Measurements from ENCODE around the gene UBE2K. TPM values are rescaled to one million over a fixed set of nuclear protein-coding genes. Genes with fewer than 3 reads are reported as not detected.

The UBE2K gene
- total RNA-seq, 4 donors from 2014 or later: 27.1 to 48.5 (median 32.3) TPM

DNA sequence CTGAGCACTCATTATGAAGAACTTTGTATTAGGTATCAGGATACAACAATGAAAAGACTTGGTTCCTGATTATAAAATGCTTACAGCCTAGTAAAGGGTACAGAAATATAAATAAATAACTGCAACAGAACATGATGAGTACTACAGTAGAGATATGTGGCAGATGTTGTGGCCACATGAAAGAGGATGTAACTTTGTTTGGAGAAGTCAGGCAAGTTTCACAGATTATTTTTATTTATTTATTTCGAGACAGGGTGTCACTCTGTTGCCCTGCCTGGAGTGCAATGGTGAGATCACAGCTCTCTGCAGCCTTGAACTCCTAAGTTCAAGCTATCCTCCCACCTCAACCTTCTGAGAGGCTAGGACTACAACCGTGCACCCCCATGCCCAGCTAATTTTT lies 15.8 kb upstream of the UBE2K start:
- H3K27ac ChIP-seq: no peak overlapping the region
- H3K27me3 ChIP-seq: no peaks in the 10 kb centered on the region
- no peaks in the 10 kb centered on the region for H3K36me3 ChIP-seq
- H3K4me1 ChIP-seq: no peaks in the 10 kb centered on the region
- TF ChIP-seq CTCF (IDR thresholded peaks at IDR 0.05) (no peak), POLR2A (IDR thresholded peaks at IDR 0.05) (no peak)
- WGBS, 2 donors: 77 to 83% methylated on average over 2 of the region's 2 CpGs
- no peaks in the 10 kb centered on the region for H3K9me3 ChIP-seq
- no peak for DNase-seq
- H3K4me3 ChIP-seq (replicated peaks in 1 of 3): no peak overlapping the region
- intact Hi-C loops (cut with DNase I): no loop called here

- H3K36me3 ChIP-seq: no peaks in the 10 kb centered on the region
- intact Hi-C loops (cut with DNase I): no loop called here
- WGBS, 2 donors: 0 to 43% methylated on average over 1 of the region's 1 CpG
- DNase-seq: no peak
- no peaks in the 10 kb centered on the region for H3K4me1 ChIP-seq
- no peak overlapping the region for H3K27ac ChIP-seq
- H3K9me3 ChIP-seq: no peaks in the 10 kb centered on the region
- H3K4me3 ChIP-seq (replicated peaks in 1 of 3): no peak overlapping the region
- TF ChIP-seq CTCF (IDR thresholded peaks at IDR 0.05): no peak
- TF ChIP-seq POLR2A (IDR thresholded peaks at IDR 0.05): no peak
- no peaks in the 10 kb centered on the region for H3K27me3 ChIP-seq
Measured at GRCh38 chr4:39685990-39686389, 11.9 kb upstream of the UBE2K start.

DNA sequence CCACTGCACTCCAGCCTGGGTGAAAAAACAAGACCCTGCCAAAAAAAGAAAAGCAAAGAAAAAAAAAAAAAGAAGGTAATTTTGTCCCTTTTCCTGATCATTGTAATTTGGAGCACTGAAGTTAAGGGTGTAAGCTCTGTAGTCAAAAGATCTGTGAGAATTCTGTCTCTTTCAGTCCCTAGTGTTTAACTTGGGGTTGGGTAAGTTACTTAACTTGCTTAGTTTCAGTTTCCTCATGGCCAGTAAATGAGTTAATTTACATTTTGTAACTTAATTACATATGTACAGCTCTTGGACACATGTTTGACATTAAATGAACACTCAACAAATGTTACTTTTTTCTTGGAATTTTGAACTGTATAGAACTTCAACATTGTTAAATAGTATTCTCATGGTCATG lies 10.9 kb upstream of the UBE2K start:
- no peaks in the 10 kb centered on the region for H3K4me1 ChIP-seq
- H3K27ac ChIP-seq: no peak overlapping the region
- no peak for DNase-seq
- H3K4me3 ChIP-seq (replicated peaks in 1 of 3): no peak overlapping the region
- no peak for TF ChIP-seq CTCF (IDR thresholded peaks at IDR 0.05)
- TF ChIP-seq POLR2A (IDR thresholded peaks at IDR 0.05): no peak
- no peaks in the 10 kb centered on the region for H3K36me3 ChIP-seq
- H3K27me3 ChIP-seq: no peaks in the 10 kb centered on the region
- intact Hi-C loops (cut with DNase I): no loop called here
- no peaks in the 10 kb centered on the region for H3K9me3 ChIP-seq

DNA sequence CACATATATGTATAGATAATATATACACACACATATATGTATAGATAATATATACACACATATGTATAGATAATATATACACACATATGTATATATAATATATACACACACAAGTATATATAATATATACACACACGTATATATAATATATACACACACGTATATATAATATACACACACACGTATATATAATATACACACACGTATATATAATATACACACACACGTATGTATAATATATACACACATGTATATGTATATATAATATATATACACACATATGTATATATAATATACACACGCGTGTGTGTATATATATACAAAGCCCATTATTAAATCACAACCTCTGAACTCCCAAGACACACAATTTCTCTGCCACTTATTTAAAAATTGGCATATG lies 8.0 kb upstream of the UBE2K start:
- DNase-seq: no peak
- no peak overlapping the region for H3K27ac ChIP-seq
- H3K4me3 ChIP-seq (replicated peaks in 1 of 3): no peak overlapping the region
- no peaks in the 10 kb centered on the region for H3K27me3 ChIP-seq
- H3K9me3 ChIP-seq: no peaks in the 10 kb centered on the region
- TF ChIP-seq POLR2A (IDR thresholded peaks at IDR 0.05): no peak
- no peak for TF ChIP-seq CTCF (IDR thresholded peaks at IDR 0.05)
- intact Hi-C loops (cut with DNase I): loop anchor here (10.0 kb wide), 1 partner anchor 615 kb away; no protein-coding TSS in a partner anchor
- no peaks in the 10 kb centered on the region for H3K4me1 ChIP-seq
- 81 to 83% methylated on average over 7 of the region's 7 CpGs for WGBS, 2 donors
- H3K36me3 ChIP-seq: no peaks in the 10 kb centered on the region

GRCh38 chr4:39698424-39699009 lies 581 bp downstream of the UBE2K start:
- intact Hi-C loops (cut with DNase I): loop anchor here (5.0 to 10.0 kb wide), 2 partner anchors 279 to 606 kb away; partner anchors contain the start of gene PDS5A
- H3K27ac ChIP-seq: peak overlapping the region; percentile 93 to 97 (median 93)
- peaks cover 10 to 21% of the 10 kb centered on the region in 2 donors for H3K4me1 ChIP-seq
- TF ChIP-seq CTCF (IDR thresholded peaks at IDR 0.05) (no peak), POLR2A (IDR thresholded peaks at IDR 0.05) (no peak)
- H3K36me3 ChIP-seq: no peaks in the 10 kb centered on the region
- peak; percentile 57 to 59 for DNase-seq
- H3K9me3 ChIP-seq: no peaks in the 10 kb centered on the region
- H3K4me3 ChIP-seq (replicated peaks in 1 of 3): peak overlapping the region; percentile 84 to 91 (median 85)
- no peaks in the 10 kb centered on the region for H3K27me3 ChIP-seq
- WGBS, 2 donors: 0% methylated on average over 9 to 16 of the region's 21 CpGs
